ENCODE measurements around the gene TBC1D2.
A peak's percentile ranks its signal among the peaks of the same experiment; 100 is the strongest.

The TBC1D2 gene

DNA sequence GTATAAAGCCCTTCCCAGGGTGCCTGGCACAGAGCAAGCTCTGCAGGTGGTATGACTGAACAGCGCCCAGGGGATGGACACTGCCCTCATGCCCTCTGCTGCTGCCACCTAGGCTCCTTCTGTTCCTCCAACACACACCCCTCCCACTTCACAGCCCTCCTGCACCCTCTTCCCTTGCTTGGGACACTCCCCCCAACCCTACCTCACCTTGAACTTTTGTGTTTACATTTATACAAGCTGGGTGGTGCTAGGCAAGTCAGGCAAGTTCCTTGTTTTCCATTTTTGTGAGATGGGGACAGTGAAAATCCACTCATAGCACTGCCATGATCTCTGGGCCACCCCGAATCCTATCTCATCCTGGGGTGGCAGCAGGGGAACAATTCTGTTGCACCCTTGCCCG, 44.2 kb downstream of the TBC1D2 start:
- H3K4me1 ChIP-seq (ENCODE audit: control insufficient read depth, insufficient read depth, low read length) = no peaks in the 10 kb centered on the region
- H3K9ac ChIP-seq (ENCODE audit: low read depth, low read length) = no peak overlapping the region
- peaks cover 11% of the 10 kb centered on the region for H3K36me3 ChIP-seq (ENCODE audit: control insufficient read depth, insufficient read depth, low read length)
- no peaks in the 10 kb centered on the region for H3K9me3 ChIP-seq (ENCODE audit: control insufficient read depth, insufficient read depth, low read length)
- H3K27me3 ChIP-seq (ENCODE audit: control insufficient read depth, insufficient read depth, low read length) = no peaks in the 10 kb centered on the region
- no peak overlapping the region for H3K4me3 ChIP-seq (ENCODE audit: low read depth, low read length)

DNA sequence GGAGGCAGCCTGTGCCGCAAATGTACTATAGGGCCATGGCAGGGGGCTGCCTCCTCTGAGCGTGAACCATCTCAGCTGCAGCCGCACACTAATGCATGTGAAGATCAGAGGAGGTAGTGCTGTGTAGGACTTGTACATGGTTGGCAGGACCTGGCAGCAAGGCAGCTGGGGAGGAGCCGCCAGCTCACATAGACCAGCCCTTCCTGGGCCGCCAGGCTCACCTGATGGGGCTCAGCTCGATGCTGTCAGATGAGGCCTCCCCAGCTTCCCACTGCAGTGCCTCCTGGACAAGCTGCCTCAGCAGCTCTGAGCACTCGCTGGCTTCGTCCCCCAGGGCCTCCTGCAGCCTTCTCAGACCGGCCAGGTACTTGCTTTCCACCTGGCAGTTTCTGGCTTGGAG, 45.0 kb downstream of the TBC1D2 start:
- Histone ChIP-seq H3K4me1 (ENCODE audit: control insufficient read depth, insufficient read depth, low read length) (no peaks in the 10 kb centered on the region), H3K4me3 (ENCODE audit: low read depth, low read length) (no peak overlapping the region), H3K9me3 (ENCODE audit: control insufficient read depth, insufficient read depth, low read length) (no peaks in the 10 kb centered on the region), H3K36me3 (ENCODE audit: control insufficient read depth, insufficient read depth, low read length) (peaks cover 11% of the 10 kb centered on the region), H3K27me3 (ENCODE audit: control insufficient read depth, insufficient read depth, low read length) (no peaks in the 10 kb centered on the region), H3K9ac (ENCODE audit: low read depth, low read length) (no peak overlapping the region)

DNA sequence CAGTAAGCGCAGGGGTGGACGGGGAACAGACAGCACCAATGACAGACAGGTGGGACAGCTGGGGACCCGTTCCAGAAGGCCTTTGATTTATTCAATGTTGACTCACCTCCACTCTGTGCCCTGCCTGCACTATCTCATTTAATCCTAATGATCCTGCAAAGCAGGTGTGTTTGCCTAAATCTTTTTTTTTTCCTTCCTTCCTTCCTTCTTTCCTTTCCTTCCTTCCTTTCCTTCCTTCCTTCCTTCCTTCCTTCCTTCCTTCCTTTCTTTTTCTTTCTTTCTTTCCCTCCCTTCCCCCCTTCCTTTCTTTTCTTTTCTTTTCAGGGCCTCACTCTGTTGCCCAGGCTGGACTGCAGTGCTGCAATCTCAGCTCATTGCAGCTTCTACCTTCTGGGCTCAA, 45.9 kb downstream of the TBC1D2 start:
- peaks cover 11% of the 10 kb centered on the region for H3K36me3 ChIP-seq (ENCODE audit: control insufficient read depth, insufficient read depth, low read length)
- no peaks in the 10 kb centered on the region for H3K9me3 ChIP-seq (ENCODE audit: control insufficient read depth, insufficient read depth, low read length)
- no peak overlapping the region for H3K4me3 ChIP-seq (ENCODE audit: low read depth, low read length)
- no peaks in the 10 kb centered on the region for H3K27me3 ChIP-seq (ENCODE audit: control insufficient read depth, insufficient read depth, low read length)
- H3K4me1 ChIP-seq (ENCODE audit: control insufficient read depth, insufficient read depth, low read length) = no peaks in the 10 kb centered on the region
- no peak overlapping the region for H3K9ac ChIP-seq (ENCODE audit: low read depth, low read length)

DNA sequence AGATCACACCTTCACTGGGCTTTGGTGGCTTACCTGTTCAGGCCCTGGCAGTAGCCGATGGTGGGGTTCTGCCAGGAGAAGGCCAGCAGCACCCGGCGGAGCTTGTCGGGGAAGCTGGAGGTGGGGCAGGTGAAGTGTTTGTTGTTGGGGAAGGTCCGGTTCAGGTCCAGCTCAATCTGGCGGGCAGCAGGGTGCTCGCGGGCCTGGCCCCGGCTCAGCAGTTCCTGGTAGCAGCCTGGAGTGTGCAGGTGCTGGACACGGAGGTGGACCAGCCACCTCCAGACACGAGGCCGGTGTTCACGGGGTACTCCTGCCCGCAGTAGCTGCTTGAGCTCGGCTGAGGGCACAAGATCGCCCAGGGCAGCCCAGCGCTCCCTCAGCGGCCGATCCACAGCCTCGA, 46.8 kb downstream of the TBC1D2 start:
- H3K36me3 ChIP-seq (ENCODE audit: control insufficient read depth, insufficient read depth, low read length) = peaks cover 11% of the 10 kb centered on the region
- H3K9ac ChIP-seq (ENCODE audit: low read depth, low read length) = no peak overlapping the region
- no peaks in the 10 kb centered on the region for H3K27me3 ChIP-seq (ENCODE audit: control insufficient read depth, insufficient read depth, low read length)
- no peaks in the 10 kb centered on the region for H3K9me3 ChIP-seq (ENCODE audit: control insufficient read depth, insufficient read depth, low read length)
- no peaks in the 10 kb centered on the region for H3K4me1 ChIP-seq (ENCODE audit: control insufficient read depth, insufficient read depth, low read length)
- no peak overlapping the region for H3K4me3 ChIP-seq (ENCODE audit: low read depth, low read length)

DNA sequence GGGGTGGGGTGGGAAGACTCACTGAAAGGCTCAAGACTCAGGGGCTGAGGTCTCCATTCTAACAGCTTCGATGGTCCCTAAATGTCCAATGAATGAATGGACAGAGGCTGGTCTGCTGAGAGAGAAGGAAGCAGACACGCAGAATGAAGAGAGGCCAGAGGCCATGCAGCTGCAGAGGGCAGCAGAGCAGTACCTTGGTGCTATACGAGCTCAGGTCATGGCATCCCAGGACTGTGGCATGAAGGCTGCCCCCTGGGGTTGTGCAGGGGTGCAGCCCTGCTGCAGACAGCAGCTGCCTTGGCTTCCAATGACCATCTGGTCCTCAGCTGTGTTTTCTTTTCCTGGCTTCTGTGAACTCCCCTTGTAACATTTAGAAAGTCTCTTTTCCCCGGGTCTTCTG, 47.8 kb downstream of the TBC1D2 start:
- Histone ChIP-seq H3K9me3 (ENCODE audit: control insufficient read depth, insufficient read depth, low read length) (no peaks in the 10 kb centered on the region), H3K9ac (ENCODE audit: low read depth, low read length) (no peak overlapping the region), H3K4me3 (ENCODE audit: low read depth, low read length) (no peak overlapping the region), H3K4me1 (ENCODE audit: control insufficient read depth, insufficient read depth, low read length) (no peaks in the 10 kb centered on the region), H3K36me3 (ENCODE audit: control insufficient read depth, insufficient read depth, low read length) (peaks cover 11% of the 10 kb centered on the region), H3K27me3 (ENCODE audit: control insufficient read depth, insufficient read depth, low read length) (no peaks in the 10 kb centered on the region)

DNA sequence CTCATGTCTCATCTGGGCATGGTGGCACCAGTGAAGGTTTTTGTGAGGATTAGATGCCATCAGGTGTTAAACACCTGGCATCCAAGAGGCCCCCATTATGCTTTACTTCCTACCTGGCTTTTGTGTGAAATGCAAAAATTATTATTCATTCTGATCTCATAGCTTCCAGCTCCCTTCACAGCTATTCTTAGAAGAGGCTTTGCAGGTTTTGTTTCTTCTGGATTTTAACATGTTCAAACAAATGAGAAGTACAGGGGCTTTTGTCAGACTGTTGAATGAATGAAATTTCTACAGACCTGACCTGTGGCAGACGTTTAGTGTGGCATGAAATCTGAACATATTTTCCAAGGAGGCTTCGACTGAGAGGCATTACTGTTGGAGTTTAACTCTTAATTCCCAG, 48.7 kb downstream of the TBC1D2 start:
- Histone ChIP-seq H3K36me3 (ENCODE audit: control insufficient read depth, insufficient read depth, low read length) (peaks cover 11% of the 10 kb centered on the region), H3K4me3 (ENCODE audit: low read depth, low read length) (no peak overlapping the region), H3K4me1 (ENCODE audit: control insufficient read depth, insufficient read depth, low read length) (no peaks in the 10 kb centered on the region), H3K9me3 (ENCODE audit: control insufficient read depth, insufficient read depth, low read length) (no peaks in the 10 kb centered on the region), H3K9ac (ENCODE audit: low read depth, low read length) (no peak overlapping the region), H3K27me3 (ENCODE audit: control insufficient read depth, insufficient read depth, low read length) (no peaks in the 10 kb centered on the region)

DNA sequence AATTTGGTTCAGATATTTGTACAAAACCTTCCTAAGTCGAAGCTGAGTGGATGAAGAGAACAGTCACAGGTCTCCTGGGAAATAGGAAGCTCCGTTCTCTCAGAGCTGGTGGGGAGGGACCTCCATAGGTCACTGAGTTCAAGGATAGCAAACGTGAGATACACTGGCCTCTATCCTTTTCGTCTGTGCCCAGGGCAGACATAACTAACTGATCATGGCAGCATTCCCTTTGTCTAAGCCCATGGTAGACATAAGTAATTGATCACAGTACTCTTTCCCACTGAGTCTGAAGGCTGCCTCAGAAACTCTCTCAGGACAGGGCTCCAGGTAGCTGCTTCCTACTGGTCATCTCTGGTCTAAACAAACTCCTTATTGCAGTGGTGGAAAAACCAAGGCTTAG, 50.8 kb downstream of the TBC1D2 start:
- H3K36me3 ChIP-seq (ENCODE audit: control insufficient read depth, insufficient read depth, low read length) = peaks cover 8% of the 10 kb centered on the region
- H3K4me1 ChIP-seq (ENCODE audit: control insufficient read depth, insufficient read depth, low read length) = peaks cover 3% of the 10 kb centered on the region
- H3K4me3 ChIP-seq (ENCODE audit: low read depth, low read length) = no peak overlapping the region
- no peak overlapping the region for H3K9ac ChIP-seq (ENCODE audit: low read depth, low read length)
- no peaks in the 10 kb centered on the region for H3K9me3 ChIP-seq (ENCODE audit: control insufficient read depth, insufficient read depth, low read length)
- H3K27me3 ChIP-seq (ENCODE audit: control insufficient read depth, insufficient read depth, low read length) = no peaks in the 10 kb centered on the region

DNA sequence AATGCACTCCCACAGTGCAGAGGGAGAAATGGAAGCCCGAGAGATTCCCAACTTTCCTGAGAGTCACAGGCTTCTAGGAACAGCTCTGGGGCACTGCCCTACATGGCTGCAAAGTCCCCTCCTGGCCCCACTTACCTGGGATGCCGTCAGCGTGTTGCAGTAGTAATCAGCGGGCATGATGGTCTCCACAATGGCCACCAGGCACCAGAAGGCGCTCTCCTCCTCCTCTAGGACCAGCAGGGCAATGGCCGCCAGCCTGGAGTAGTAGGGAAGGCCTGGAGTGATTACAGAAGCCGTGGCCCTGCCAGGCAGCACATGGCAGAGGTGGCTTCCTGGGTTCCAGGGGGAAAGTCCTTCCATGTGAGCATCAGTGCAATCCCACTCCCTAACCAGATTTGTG, 52.3 kb downstream of the TBC1D2 start:
- no peaks in the 10 kb centered on the region for H3K9me3 ChIP-seq (ENCODE audit: control insufficient read depth, insufficient read depth, low read length)
- peaks cover 5% of the 10 kb centered on the region for H3K4me1 ChIP-seq (ENCODE audit: control insufficient read depth, insufficient read depth, low read length)
- peaks cover 13% of the 10 kb centered on the region for H3K36me3 ChIP-seq (ENCODE audit: control insufficient read depth, insufficient read depth, low read length)
- no peak overlapping the region for H3K4me3 ChIP-seq (ENCODE audit: low read depth, low read length)
- peak overlapping the region; percentile 8 for H3K9ac ChIP-seq (ENCODE audit: low read depth, low read length)
- no peaks in the 10 kb centered on the region for H3K27me3 ChIP-seq (ENCODE audit: control insufficient read depth, insufficient read depth, low read length)

DNA sequence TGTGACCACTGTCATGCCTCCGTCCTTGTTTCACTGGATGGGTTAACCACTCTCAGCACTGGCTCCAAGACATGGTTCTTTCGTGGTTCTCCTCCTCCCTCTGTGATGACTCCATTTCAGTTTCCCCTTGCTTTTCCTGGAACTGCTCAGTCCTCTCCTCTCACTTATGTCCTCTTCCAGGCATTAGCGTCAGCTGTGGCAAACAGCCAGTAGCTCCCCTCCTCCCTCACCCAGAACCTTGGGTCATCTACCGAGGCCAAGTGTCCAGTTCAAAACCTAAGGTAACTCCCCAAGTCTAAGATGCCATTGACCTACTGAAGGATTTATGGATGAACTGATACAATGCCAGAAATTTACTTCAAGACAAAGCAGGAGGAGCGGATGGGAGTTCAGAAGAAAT, 53.2 kb downstream of the TBC1D2 start:
- Histone ChIP-seq H3K9ac (ENCODE audit: low read depth, low read length) (no peak overlapping the region), H3K4me1 (ENCODE audit: control insufficient read depth, insufficient read depth, low read length) (peaks cover 5% of the 10 kb centered on the region), H3K9me3 (ENCODE audit: control insufficient read depth, insufficient read depth, low read length) (no peaks in the 10 kb centered on the region), H3K4me3 (ENCODE audit: low read depth, low read length) (no peak overlapping the region), H3K27me3 (ENCODE audit: control insufficient read depth, insufficient read depth, low read length) (no peaks in the 10 kb centered on the region), H3K36me3 (ENCODE audit: control insufficient read depth, insufficient read depth, low read length) (peaks cover 8% of the 10 kb centered on the region)

DNA sequence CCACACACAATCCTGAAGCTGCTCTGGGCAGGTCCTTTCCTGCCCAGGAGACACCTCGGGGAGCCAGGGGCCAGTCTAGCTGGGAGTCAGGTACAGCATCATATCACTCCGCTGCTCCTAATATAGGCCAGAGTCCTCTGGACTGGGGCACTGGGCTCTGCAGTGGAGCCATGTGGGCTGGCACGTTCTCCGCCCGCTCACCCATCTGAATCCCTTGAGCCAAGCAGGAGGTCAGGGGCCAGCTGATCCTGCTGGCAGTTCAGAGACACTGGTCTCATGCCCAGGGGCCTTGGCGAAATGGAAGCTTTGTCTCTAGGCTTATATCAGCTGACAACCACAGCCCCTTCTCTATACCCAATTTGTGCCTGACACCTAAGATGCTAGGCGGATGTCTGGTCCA, 53.7 kb downstream of the TBC1D2 start:
- Histone ChIP-seq H3K9ac (ENCODE audit: low read depth, low read length) (no peak overlapping the region), H3K4me1 (ENCODE audit: control insufficient read depth, insufficient read depth, low read length) (peaks cover 5% of the 10 kb centered on the region), H3K4me3 (ENCODE audit: low read depth, low read length) (no peak overlapping the region), H3K9me3 (ENCODE audit: control insufficient read depth, insufficient read depth, low read length) (no peaks in the 10 kb centered on the region), H3K27me3 (ENCODE audit: control insufficient read depth, insufficient read depth, low read length) (no peaks in the 10 kb centered on the region), H3K36me3 (ENCODE audit: control insufficient read depth, insufficient read depth, low read length) (peaks cover 8% of the 10 kb centered on the region)

DNA sequence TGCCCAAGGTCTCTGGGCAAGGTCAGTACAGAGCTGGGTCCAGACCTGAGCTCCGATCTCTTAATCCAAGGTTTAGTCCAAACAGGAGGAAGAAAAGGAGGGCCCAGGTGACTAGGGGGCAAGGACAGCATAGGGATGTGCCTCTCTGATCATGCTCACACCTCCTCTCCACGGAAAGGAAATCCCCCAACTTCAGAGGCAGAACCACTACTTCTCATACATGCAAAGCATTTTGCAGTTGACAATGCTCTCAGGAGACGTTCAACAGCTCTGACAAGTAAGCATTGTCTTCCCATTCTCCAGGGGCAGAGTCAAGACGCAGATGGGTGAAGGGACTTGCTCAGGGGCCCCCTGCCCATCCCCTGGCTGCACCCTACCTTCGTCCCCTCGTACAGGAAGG, 54.3 kb downstream of the TBC1D2 start:
- Histone ChIP-seq H3K27me3 (ENCODE audit: control insufficient read depth, insufficient read depth, low read length) (no peaks in the 10 kb centered on the region), H3K4me3 (ENCODE audit: low read depth, low read length) (no peak overlapping the region), H3K4me1 (ENCODE audit: control insufficient read depth, insufficient read depth, low read length) (peaks cover 5% of the 10 kb centered on the region), H3K9ac (ENCODE audit: low read depth, low read length) (no peak overlapping the region), H3K9me3 (ENCODE audit: control insufficient read depth, insufficient read depth, low read length) (no peaks in the 10 kb centered on the region), H3K36me3 (ENCODE audit: control insufficient read depth, insufficient read depth, low read length) (peaks cover 8% of the 10 kb centered on the region)

DNA sequence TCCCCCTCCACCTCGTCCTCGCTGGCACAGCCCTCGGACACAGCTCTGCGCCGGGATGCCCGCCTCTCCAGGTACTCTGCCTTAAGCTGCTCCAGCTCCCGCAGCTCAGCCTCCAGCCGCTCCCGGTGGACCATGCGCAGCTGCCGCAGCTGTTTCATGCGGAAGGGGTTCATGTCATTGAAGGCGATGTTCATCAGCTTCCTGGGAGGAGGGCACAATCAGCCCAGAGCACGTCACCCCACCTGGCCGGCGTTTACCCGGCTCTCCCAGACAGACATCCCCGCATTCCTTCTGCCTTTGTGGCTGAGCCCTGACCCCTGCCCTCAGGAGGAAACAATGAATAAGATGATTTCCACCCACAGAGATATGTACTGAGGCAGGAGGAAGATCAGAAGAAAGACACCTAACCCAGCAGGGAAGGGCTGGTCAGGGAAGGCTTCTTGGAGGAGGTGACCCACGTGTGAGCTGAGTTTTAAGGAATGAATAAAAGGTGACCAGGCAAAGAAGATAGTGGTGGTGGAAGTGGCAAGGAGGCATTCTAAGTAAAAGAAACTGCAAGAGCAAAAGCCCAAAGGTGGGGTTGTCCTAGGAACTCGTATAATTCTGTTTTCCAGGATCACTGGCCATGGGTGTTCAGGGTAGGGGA, 55.9 kb downstream of the TBC1D2 start:
- Histone ChIP-seq H3K36me3 (ENCODE audit: control insufficient read depth, insufficient read depth, low read length) (peaks cover 8% of the 10 kb centered on the region), H3K9me3 (ENCODE audit: control insufficient read depth, insufficient read depth, low read length) (no peaks in the 10 kb centered on the region), H3K9ac (ENCODE audit: low read depth, low read length) (no peak overlapping the region), H3K4me1 (ENCODE audit: control insufficient read depth, insufficient read depth, low read length) (peaks cover 5% of the 10 kb centered on the region), H3K27me3 (ENCODE audit: control insufficient read depth, insufficient read depth, low read length) (no peaks in the 10 kb centered on the region), H3K4me3 (ENCODE audit: low read depth, low read length) (no peak overlapping the region)
